ENCODE measurements around the gene ZNF521. TPM values are rescaled to one million over a fixed set of nuclear protein-coding genes. Genes with fewer than 3 reads are reported as not detected.

ZNF521 gene
- total RNA-seq, 1 experiment from 2014 or later: 0.04 TPM

GRCh38 chr18:25283781-25284180, 68.2 kb downstream of the ZNF521 start:
- CTCF ChIA-PET: no interaction called here
- Histone ChIP-seq H3K9me3 (ENCODE audit: low read length) (no peaks in the 10 kb centered on the region), H3K9ac (ENCODE audit: low read length) (no peak overlapping the region), H3K79me2 (ENCODE audit: low read length) (no peaks in the 10 kb centered on the region), H3K9me2 (replicated peaks; ENCODE audit: low read length) (no peaks in the 10 kb centered on the region), H3K27ac (ENCODE audit: low read length) (no peak overlapping the region), H3K4me1 (ENCODE audit: insufficient read depth, low read length) (peaks cover 8% of the 10 kb centered on the region), H3K36me3 (ENCODE audit: low read depth, low read length) (no peaks in the 10 kb centered on the region), H3F3A (ENCODE audit: low read length, unreplicated experiment) (no peaks in the 10 kb centered on the region), H3K27me3 (ENCODE audit: low read length) (no peaks in the 10 kb centered on the region), H3K4me3 (ENCODE audit: low read length) (no peak overlapping the region), H4K20me1 (ENCODE audit: low read length) (no peaks in the 10 kb centered on the region), H3K4me2 (ENCODE audit: low read length) (no peak overlapping the region), H2AFZ (ENCODE audit: low read length) (no peak overlapping the region)
- TF ChIP-seq EZH2phosphoT487 (IDR thresholded peaks at IDR 0.05; ENCODE audit: borderline replicate concordance, low read length): no peak
- TF ChIP-seq EZH2 (IDR thresholded peaks at IDR 0.05; ENCODE audit: low read length, unreplicated experiment): no peak
- TF ChIP-seq, protein P1, sequence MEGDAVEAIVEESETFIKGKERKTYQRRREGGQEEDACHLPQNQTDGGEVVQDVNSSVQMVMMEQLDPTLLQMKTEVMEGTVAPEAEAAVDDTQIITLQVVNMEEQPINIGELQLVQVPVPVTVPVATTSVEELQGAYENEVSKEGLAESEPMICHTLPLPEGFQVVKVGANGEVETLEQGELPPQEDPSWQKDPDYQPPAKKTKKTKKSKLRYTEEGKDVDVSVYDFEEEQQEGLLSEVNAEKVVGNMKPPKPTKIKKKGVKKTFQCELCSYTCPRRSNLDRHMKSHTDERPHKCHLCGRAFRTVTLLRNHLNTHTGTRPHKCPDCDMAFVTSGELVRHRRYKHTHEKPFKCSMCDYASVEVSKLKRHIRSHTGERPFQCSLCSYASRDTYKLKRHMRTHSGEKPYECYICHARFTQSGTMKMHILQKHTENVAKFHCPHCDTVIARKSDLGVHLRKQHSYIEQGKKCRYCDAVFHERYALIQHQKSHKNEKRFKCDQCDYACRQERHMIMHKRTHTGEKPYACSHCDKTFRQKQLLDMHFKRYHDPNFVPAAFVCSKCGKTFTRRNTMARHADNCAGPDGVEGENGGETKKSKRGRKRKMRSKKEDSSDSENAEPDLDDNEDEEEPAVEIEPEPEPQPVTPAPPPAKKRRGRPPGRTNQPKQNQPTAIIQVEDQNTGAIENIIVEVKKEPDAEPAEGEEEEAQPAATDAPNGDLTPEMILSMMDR (conservative IDR thresholded peaks at IDR 0.05; ENCODE audit: low read depth, low read length): no peak
- intact Hi-C loops (cut with micrococcal nuclease): no loop called here
- BruUV-seq (replicated peaks): no TSS peak
- DNase-seq (no peak), ATAC-seq (no peak)
- POLR2A ChIA-PET (ENCODE audit: unreplicated experiment): no interaction called here

- ATAC-seq (no peak), DNase-seq (no peak)
- Histone ChIP-seq H3K79me2 (ENCODE audit: low read length) (no peaks in the 10 kb centered on the region), H3K9me2 (replicated peaks; ENCODE audit: low read length) (no peaks in the 10 kb centered on the region), H3K4me2 (ENCODE audit: low read length) (no peak overlapping the region), H3F3A (ENCODE audit: low read length, unreplicated experiment) (no peaks in the 10 kb centered on the region), H3K9me3 (ENCODE audit: low read length) (no peaks in the 10 kb centered on the region), H3K4me3 (ENCODE audit: low read length) (no peak overlapping the region), H3K36me3 (ENCODE audit: low read depth, low read length) (no peaks in the 10 kb centered on the region), H3K27ac (ENCODE audit: low read length) (no peak overlapping the region), H3K9ac (ENCODE audit: low read length) (no peak overlapping the region), H4K20me1 (ENCODE audit: low read length) (no peaks in the 10 kb centered on the region), H3K27me3 (ENCODE audit: low read length) (no peaks in the 10 kb centered on the region), H3K4me1 (ENCODE audit: insufficient read depth, low read length) (peaks cover 1% of the 10 kb centered on the region), H2AFZ (ENCODE audit: low read length) (no peak overlapping the region)
- BruUV-seq (replicated peaks): no TSS peak
- CTCF ChIA-PET: no interaction called here
- intact Hi-C loops (cut with micrococcal nuclease): no loop called here
- POLR2A ChIA-PET (ENCODE audit: unreplicated experiment): no interaction called here
- TF ChIP-seq EZH2 (IDR thresholded peaks at IDR 0.05; ENCODE audit: low read length, unreplicated experiment): no peak
Observed at GRCh38 chr18:25282896-25283703, 68.9 kb downstream of the ZNF521 start.

GRCh38 chr18:25282282-25282681, 69.7 kb downstream of the ZNF521 start:
- DNase-seq (no peak), ATAC-seq (no peak)
- H3K27ac ChIP-seq (ENCODE audit: low read length): no peak overlapping the region
- H3K9me2 ChIP-seq (replicated peaks; ENCODE audit: low read length): no peaks in the 10 kb centered on the region
- no peaks in the 10 kb centered on the region for H3K9me3 ChIP-seq (ENCODE audit: low read length)
- H4K20me1 ChIP-seq (ENCODE audit: low read length): no peaks in the 10 kb centered on the region
- no peaks in the 10 kb centered on the region for H3F3A ChIP-seq (ENCODE audit: low read length, unreplicated experiment)
- BruUV-seq (replicated peaks): no TSS peak
- POLR2A ChIA-PET (ENCODE audit: unreplicated experiment): no interaction called here
- H3K4me3 ChIP-seq (ENCODE audit: low read length): no peak overlapping the region
- H3K4me2 ChIP-seq (ENCODE audit: low read length): no peak overlapping the region
- H3K36me3 ChIP-seq (ENCODE audit: low read depth, low read length): no peaks in the 10 kb centered on the region
- TF ChIP-seq EZH2phosphoT487 (IDR thresholded peaks at IDR 0.05; ENCODE audit: borderline replicate concordance, low read length) (no peak), EZH2 (IDR thresholded peaks at IDR 0.05; ENCODE audit: low read length, unreplicated experiment) (no peak)
- TF ChIP-seq, protein P1 (conservative IDR thresholded peaks at IDR 0.05; ENCODE audit: low read depth, low read length): no peak
- CTCF ChIA-PET: no interaction called here
- H3K79me2 ChIP-seq (ENCODE audit: low read length): no peaks in the 10 kb centered on the region
- intact Hi-C loops (cut with micrococcal nuclease): no loop called here
- no peak overlapping the region for H3K9ac ChIP-seq (ENCODE audit: low read length)
- no peak overlapping the region for H2AFZ ChIP-seq (ENCODE audit: low read length)
- no peaks in the 10 kb centered on the region for H3K4me1 ChIP-seq (ENCODE audit: insufficient read depth, low read length)
- no peaks in the 10 kb centered on the region for H3K27me3 ChIP-seq (ENCODE audit: low read length)
